ENCODE results near the gene UBASH3A.

The UBASH3A gene

DNA sequence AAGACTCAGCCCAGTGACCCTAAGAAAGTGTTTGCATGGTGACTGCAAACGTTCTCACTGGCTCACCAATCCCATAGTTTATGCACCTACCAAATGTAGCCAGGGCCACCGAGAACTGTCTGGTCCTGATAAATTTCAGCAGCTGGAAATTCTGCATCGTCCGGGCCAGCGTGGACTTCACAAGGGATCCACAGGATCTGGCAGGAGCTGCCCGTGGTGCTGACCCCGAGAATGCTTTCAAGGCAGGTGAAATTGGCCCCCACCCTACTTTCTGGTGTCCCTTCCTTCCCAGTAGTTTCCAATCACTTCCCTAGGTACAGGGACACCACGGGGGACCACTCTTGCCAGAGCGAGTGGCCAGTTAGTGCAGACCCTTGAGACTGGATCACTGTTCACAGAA lies 26.2 kb downstream of the UBASH3A start:
- no peak for DNase-seq (ENCODE audit: low read depth, low spot score)

DNA sequence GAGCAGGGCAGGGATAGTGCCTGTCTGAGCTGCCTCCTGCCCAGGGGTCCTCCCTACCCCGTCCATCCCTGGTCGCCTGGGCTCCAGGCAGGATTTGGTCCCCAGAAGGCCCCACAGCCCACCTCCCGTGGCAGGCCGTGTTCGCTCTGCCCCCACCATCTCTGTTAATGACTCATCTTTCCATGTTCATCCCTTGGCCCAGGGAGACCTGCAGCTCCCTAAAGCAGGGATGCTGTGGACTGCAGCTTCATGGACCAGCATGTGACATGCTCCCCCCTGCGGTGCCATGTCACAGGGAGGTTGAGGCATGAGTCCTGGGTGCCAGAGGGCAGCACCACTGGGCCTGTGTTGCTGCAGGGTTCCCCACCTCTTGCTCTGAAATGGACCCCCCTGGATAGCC lies 26.8 kb downstream of the UBASH3A start:
- no peak for DNase-seq (ENCODE audit: low read depth, low spot score)

DNA sequence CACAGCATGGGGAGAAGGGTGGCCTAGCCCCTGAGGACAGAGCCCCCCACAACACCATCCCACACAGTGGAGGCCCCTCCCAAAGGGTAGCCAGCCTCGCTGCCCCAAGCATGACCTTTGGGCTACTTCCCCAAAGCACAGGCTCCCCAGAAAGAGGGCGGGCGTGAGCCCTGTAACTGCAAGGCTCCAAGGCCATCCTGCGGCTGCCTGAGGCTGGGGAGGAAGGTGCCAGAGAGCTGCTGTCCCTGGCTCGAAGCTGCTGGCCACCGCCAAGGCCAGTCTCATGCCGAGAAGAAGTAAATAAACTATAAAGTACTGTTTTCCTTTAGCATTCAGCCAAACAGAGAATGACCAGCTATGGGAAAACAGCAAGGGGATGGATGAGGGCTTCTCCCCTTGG lies 27.5 kb downstream of the UBASH3A start:
- no peak for DNase-seq (ENCODE audit: low read depth, low spot score)

DNA sequence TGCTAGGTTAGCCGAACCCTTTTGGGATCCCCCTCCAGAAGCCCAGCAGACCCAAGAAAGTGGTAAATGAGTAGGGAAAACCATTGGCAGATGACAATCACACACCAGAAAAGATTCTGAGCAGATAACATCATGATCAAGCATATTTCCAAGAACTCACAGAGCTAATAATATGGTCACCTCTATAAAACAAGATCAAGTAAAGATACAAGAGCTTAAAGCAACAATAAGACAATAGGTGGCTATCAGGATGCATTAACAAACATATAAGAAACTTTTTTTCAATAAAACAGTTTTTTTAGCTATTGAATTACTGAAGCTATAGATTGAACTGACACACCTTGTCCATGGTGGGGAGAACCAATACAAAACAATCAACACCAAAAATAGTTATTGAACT lies 29.0 kb downstream of the UBASH3A start:
- DNase-seq (ENCODE audit: low read depth, low spot score): no peak

DNA sequence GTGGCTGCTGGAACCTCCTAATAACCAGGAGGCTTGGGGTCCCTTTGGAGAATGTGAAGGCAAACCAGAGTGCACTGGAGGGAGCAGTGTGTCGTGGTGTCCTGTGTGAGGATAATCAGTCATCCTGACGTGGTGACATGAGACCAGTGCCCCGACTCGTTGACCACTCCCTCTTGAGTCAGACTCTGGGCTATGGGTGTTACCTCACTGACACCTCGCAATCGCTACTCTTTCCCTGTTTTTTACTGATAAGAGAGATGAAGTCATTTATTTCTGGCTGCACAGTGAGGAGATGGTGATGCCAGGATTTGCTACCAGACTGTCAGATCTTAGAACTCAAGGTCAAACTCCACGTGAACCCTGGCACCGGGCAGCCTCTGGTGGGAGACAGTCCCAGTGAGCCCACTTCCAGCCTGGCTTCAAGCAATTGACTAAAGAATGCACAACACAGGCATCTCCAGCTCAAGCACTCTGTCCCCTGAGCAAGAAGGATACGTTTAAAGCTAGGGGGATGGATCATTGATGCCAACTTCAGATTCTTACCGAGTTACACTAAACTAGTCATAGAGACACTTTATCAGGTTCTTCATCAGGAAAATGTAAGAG lies 30.3 kb downstream of the UBASH3A start:
- DNase-seq (ENCODE audit: low read depth, low spot score): no peak

DNA sequence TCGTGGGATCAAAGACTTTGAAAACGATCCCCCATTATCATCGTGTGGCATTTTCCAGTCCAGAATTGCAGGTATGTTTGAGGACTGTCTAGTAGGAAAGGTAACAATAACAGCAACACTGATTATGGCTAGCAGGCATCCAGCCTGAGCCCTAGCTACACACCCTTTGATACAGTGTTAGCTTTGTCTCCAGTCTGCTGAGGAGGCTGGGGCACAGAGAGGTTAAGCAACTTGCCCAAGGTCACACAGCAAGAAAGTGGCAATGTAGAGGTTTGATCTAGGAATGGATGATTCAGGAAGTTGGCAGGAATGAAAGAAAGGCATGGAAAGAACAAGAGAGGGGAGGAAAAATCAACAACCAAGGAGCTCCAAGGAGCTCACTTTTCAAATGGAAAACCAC lies 31.2 kb downstream of the UBASH3A start:
- no peak for DNase-seq (ENCODE audit: low read depth, low spot score)

DNA sequence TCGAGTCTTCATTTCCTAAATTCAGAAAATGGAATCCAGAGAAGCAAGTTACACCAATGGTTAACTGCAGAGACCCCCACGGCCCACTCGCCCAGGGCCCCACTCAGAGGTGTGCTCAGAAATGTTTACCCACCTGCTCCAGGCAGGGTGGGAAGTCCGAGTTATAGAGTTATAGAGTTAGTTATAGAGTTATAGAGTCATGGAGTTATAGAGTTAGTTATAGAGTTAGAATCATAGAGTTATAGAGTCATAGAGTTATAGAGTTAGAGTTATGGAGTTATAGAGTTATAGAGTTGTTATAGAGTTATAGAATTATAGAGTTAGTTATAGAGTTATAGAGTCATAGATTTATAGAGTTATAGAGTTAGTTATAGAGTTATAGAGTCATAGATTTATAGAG lies 31.7 kb downstream of the UBASH3A start:
- DNase-seq (ENCODE audit: low read depth, low spot score): no peak

DNA sequence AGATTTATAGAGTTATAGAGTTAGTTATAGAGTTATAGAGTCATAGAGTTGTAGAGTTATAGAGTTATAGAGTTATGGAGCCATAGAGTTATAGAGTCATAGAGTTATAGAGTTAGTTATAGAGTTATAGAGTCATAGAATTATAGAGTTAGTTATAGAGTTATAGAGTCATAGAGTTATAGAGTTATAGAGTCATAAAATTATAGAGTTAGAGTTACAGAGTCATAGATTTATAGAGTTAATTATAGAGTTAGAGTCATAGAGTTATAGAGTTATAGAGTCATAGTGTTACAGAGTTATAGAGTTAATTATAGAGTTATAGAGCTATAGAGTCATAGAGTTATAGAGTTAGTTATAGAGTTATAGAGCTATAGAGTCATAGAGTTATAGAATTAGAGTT lies 32.1 kb downstream of the UBASH3A start:
- DNase-seq (ENCODE audit: low read depth, low spot score): no peak

DNA sequence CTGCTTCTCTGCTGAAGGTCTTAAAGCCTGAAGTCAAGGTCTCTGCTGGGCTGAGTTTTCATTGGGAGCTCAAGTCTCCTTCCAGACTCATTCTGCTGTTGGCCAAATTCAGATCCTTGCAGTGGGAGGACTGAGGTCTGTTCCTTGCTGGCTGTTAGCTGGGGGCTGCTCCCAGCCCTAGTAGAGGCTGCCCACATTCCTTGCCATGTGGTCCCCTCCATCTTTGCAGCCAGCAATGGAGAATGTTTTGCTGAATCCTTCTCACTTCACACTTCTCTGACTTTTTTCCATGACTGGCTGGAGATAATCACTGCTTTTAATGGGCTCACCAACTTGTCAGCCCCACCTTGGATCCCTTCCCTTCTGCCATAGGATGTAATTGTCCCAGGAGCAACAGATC lies 33.2 kb downstream of the UBASH3A start:
- DNase-seq (ENCODE audit: low read depth, low spot score): no peak

DNA sequence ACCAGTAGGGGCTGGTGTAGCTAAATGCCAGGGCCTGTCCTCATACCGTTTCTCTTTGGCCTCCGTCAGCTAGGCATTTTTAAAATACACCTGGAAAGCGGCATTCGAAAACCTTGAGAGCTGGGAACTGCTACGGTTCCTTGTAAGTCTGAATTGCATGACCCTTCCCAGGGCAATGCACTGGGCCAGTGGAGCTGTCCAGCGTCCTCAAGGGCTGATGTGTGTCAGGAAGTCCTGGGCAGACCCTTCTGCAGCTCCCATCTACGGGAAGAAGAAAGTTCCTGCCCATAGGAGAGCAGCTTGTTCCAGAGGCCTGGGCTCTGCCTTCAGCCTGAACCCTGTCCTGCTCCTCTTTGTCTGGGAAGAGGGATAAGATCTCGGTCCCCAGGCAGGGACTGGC lies 34.1 kb downstream of the UBASH3A start:
- no peak for DNase-seq (ENCODE audit: low read depth, low spot score)

DNA sequence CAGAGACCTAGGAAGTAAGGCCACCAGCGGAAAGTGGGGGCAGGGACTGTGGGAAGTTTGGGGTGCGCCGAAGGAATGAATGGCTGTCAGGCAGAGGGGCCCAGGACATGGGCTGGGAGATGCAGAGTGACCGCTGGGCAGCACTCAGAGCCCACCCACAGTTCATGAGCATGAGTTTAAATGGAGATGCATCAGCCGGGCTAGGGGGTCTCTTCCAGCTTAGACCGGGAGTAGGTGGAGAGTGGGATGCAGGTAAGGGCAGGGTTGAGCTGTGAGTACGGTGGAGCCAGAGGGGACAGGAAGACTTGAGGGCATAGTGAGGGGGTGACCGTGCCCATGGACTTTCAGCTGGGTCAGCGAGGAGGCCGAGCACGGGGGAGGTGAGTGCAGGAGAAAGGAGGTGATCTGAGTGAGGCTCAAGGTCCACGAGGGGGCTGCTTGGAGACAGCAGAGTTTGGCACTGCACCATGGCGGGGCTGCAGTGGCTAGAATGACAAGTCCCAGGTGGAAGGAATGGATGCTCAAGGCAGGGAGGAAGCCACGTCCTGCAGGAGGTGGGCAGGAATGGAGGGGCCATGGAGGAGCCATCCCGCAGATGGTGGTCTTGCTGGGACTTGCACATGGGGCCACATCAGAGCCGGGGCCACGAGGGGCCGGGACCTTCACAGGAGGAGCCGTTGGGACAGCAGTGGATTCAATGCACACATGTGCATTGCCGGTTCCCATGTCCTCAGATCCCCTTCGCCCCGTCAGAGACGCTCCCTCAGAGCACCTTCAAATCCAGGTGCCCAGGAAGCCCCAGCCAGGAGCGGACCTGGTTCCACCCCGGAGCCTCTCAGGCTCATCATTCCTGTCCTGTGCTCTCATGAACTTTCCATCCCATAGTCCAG lies 34.9 kb downstream of the UBASH3A start:
- no peak for DNase-seq (ENCODE audit: low read depth, low spot score)

DNA sequence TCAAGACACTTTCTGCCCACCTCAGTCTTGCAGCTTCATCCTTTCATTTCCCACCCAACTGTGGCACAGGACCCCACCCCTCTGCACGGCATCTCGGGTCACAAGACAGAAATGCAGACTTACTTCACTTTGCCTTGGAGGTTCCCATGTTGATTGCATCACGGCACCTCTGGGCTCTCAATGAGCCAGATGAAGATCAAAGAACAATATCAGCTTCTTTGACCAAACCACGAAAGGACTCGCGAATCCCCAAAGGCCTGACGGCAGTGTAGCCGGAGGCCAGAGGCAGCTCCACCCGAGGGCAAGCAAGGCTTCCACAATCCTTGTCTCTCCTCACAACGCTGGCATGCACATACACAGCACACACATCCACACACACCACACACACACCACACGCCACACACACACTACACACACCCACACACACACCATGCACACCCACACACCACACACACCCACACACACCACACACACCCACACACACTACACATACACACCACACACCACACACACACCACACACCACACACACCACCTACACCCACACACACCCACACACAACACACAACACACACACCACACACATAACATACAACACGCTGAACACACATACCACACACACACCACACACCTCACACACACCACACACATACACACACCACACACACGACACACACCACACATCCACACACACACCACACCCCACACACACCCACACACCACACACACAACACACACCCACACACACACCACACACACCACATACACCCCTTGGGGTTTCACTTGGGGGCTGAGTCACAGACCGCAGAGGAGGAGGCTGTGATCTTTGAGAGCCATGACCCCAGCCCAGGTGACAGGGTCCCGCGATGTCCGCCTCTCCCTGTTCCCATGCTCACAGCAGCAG lies 35.8 kb downstream of the UBASH3A start:
- DNase-seq (ENCODE audit: low read depth, low spot score): no peak

DNA sequence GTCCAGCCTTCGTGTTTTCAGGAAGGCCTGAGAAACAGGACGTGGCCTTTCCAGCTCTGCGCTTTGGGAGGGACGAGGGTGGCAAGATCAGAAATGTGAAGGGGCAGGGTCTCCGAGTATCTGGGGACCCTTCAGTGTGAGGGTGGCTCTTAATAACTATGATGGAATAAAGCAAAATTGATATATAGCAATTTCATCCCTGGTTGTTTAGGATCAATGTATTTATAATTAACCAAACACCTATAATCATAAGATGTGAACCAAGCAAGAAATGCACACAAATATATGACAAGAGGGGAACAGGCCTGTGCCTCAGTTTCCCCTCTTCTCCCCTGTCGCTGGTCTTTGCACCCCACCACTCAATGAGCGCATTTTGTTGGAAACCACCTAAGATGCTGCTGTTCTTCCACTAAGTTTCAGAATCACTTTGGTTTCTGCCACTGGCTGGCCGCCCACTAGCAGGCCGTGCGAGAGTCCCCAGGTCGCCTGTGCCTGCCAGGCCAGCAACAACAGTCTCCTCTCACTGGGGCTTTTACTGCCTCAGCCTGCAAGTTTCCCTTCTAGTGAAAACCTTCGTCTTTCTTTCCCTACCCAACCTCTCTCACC lies 36.6 kb downstream of the UBASH3A start:
- no peak for DNase-seq (ENCODE audit: low read depth, low spot score)

DNA sequence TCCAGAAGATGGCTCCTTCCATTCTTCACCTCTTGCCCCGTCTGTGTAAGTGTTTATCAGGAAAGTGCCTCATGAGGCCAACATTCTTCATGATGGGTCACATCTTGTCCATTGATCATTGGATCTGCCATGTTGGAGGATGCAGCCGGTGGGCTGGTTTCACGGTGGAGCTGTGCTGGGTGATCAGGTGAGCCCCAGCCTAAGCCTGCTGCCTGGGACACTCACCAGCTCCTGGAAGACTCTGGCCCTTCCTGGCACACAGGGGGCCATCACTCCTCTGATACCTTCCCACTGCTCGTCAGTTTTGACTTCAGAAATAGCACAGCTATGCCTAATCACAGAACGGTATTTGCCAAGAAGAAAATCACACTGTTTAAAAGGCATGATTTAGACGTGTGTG lies 38.3 kb downstream of the UBASH3A start:
- DNase-seq (ENCODE audit: low read depth, low spot score): no peak

DNA sequence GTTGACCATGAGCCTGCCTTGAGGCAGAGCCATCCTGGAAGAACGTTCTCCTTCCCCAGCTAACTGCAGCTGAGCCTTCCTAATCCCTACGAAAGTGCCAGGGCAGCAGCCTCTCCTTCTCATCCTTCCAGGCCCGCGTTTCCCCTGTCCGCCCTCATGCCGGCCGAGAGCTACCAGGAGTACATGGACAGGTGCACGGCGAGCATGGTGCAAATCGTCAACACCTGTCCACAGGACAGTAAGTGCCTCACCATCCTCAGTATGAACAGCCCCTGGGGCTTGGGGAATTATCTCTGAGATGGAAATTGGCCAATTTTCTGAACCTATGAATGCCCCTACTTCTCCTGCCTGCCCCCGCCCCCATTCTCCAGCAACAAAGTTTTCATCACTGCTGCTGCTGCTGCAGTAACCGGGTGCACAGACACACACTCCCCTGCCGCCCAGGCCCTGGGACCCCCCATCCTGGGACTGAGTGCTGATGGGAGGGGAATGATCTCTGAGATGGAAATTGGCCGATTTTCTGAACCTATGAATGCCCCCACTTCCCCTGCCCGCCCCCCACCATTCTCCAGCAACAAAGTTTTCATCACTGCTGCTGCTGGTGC lies 39.6 kb downstream of the UBASH3A start:
- DNase-seq (ENCODE audit: low read depth, low spot score): no peak

DNA sequence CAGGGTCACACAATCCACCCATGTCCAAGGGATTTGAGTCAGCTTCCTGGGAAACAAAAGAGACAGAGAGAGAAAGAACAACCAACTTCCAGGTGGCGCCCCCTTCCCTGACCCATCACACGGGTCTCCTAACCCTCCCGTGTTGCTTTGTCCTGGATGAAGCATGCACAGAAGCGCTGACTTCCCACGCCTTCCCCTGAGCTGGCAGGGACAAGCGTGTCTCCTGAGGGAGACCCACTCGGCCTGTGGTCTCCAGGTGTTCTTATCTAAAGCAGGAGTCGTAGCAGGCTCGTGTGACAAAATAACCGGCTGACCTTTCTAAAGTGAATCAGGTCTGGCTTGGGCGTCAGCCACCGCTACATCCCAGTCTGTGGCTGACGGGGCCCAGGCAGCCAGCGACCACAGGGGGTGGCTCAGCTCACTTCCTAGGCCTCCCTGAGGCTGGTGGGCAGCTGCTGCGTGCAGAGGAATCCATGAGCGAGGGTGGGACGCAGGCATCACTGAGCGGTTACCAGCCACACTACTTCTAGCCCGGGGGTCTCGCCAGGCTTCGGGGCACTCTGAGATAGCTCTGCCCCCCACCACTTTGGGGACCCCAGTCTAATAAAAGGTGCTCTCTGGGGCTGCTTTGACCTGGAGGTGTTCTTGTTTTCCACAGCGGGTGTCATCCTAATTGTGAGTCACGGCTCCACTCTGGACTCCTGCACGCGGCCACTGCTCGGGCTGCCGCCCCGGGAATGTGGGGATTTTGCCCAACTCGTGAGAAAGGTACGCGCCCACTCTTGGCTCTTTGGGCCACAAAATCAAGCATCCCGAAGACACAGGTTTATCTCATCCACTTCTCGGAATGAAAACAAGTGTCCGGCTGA lies 40.4 kb downstream of the UBASH3A start:
- DNase-seq (ENCODE audit: low read depth, low spot score): no peak

DNA sequence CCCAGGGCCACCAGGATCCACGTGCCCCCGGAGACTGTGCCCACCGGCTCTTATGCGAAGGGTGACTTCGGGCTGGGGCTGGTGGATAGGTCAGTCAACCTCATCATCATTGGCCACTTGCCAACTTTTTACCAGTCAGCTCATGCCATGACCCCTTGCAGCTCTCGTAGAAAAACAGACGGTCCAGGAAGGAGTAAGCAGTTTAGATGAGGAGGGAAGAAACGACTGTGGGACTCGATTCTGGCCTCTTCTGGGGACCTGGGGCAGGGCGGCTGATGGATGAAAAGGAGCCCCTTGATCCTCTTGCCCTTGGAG lies 41.0 kb downstream of the UBASH3A start:
- no peak for DNase-seq (ENCODE audit: low read depth, low spot score)

DNA sequence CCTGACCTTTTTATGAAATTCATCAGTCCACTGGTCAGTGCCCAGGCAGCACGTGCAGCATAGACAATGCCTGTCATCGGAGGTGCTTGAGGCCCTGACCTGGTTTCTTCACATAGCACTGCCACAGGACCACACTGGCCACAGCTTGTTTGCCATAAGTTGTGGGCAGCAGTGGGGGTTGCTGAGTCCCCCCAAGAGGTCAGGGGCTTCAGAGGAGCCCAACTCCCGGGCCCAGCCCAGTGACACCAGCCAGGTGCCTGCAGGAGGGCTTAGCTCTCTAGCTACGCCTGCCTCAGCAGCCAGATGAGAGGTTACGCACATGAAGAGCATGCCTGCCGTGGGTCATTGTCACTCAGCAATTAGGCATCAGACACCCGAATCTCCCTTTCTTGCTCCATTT lies 41.6 kb downstream of the UBASH3A start:
- DNase-seq (ENCODE audit: low read depth, low spot score): no peak

DNA sequence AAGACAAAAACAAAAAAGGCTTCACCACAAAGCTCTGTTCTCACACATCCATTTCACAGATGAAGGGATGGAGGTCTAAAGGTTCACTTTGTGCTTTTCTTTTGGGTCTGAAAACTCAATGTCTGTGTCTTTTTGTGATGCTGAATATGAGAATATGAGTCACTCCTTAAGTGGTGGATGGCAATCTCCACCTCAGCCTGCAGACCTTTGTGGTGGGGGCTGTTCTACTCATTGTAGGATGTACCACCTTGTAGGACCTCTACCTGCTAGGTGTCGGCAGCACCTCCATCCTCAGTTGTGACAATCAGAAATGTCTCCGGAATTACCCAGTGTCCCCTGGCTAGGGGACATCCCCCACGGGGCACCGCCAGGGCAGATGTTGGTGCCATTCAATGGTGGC lies 42.8 kb downstream of the UBASH3A start:
- DNase-seq (ENCODE audit: low read depth, low spot score): no peak

DNA sequence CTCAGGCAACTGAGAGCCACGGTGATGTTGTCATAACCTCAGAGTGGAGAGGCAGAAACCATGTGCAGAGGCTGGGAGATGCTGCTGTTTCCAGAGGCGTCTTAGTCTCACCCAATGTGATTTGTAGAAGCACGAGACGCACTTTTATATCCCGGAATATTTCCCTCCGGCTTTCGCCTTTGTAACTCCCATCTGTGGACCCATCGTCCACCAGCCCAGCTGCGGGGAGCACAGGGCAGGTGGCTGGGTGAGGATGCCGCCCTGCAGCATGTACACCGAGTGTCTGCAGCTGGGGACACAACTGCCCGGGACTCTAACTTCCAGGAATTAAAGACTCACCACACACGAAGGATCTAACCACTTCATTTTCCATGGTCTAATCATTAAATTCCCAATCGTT lies 43.5 kb downstream of the UBASH3A start:
- no peak for DNase-seq (ENCODE audit: low read depth, low spot score)

DNA sequence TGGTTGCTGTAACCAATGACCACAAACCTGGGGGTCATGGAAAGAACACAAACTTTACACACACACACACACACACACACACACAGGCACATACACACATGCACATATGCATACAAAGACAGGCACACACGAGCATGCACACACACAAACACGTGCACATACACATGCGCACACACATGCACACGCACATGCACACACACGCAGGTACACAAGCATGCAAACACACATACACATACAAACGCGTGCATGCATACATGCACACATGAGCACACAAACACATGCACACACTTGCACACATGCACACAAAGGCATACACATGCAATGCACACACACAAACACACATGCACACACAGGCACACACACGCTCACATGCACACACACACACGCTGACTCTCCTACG lies 44.0 kb downstream of the UBASH3A start:
- DNase-seq (ENCODE audit: low read depth, low spot score): no peak

All from activated naive CD8-positive, alpha-beta T cell treated with anti-CD3 and anti-CD28 coated beads, Interleukin-2, amount 50 U/mL, for 16 hours (primary cell).